OCI-LY7 (cell line): ENCODE data around the gene S100Z.
"Not testable (repeated sequence)": the region's sequence is repeated elsewhere in the genome, so short reads cannot be mapped to it uniquely, and the experiment has no call there.

Experiments
- CTCF ChIP-seq: fragments of 200-600 bp; sonication (generic); conservative IDR thresholded peaks from 2 replicates; pipeline ENCODE4 v1.5.1; 2014; ENCODE audit warnings: mild to moderate bottlenecking, antibody characterized with exemption, low read length, moderate library complexity, mixed read lengths
- EZH2phosphoT487 ChIP-seq: fragments of 200-600 bp; sonication (generic); IDR thresholded peaks from 2 replicates; pipeline ENCODE4 v1.6.1; 2018; ENCODE audit warnings: low read depth, borderline replicate concordance, mild to moderate bottlenecking, mixed run types, antibody characterized with exemption, low read length, moderate library complexity, mixed read lengths

- TF ChIP-seq CTCF, EZH2phosphoT487: not testable (repeated sequence)
Observed at GRCh38 chr5:76822105-76822731, 27.6 kb upstream of the S100Z start.
